Liver (tissue), 3 donors: ENCODE measurements around the gene SALL1.

Source experiments
- CTCF ChIP-seq: fragments of 150-350 bp; IDR thresholded peaks from 2 replicates; pipeline ENCODE4 v1.5.1; 2017; ENCODE audit warnings: improper control_type of control experiment, low read depth, low read length; ENCODE audit not compliant: missing input control
- EGR1 ChIP-seq, 2 donors: IDR thresholded peaks; 2 replicates each; pipeline ENCODE4 v1.6.1; 2016 to 2018; ENCODE audit warnings: antibody characterized with exemption in 2 of 2, low read depth in 2 of 2
- FOXA1 ChIP-seq: IDR thresholded peaks from 2 replicates; pipeline ENCODE4 v1.6.1; 2016; ENCODE audit warnings: antibody characterized with exemption
- JUND ChIP-seq, 2 donors: IDR thresholded peaks; 2 replicates each; pipeline ENCODE4 v1.6.1; 2016; ENCODE audit warnings: antibody characterized with exemption in 2 of 2
- MAX ChIP-seq: IDR thresholded peaks from 2 replicates; pipeline ENCODE4 v1.6.1; 2016; ENCODE audit warnings: antibody characterized with exemption
- SP1 ChIP-seq: IDR thresholded peaks from 2 replicates; pipeline ENCODE4 v1.6.1; 2018; ENCODE audit warnings: antibody characterized with exemption, mild to moderate bottlenecking
- TAF1 ChIP-seq: conservative IDR thresholded peaks from 2 replicates; pipeline ENCODE4 v1.6.1; 2016; ENCODE audit warnings: antibody characterized with exemption, mild to moderate bottlenecking
- YY1 ChIP-seq: IDR thresholded peaks from 2 replicates; pipeline ENCODE4 v1.6.1; 2016; ENCODE audit warnings: antibody characterized with exemption, mild to moderate bottlenecking
- TF ChIP-seq, protein P1 (sequence below): IDR thresholded peaks from 2 replicates; pipeline ENCODE4 v1.6.1; 2016; ENCODE audit warnings: antibody characterized with exemption, mild to moderate bottlenecking
- donor health status: healthy.
- donor health status: healthy.

GRCh38 chr16:51156807-51157200, 5.7 kb upstream of the SALL1 start:
- TF ChIP-seq FOXA1 (no peak), CTCF (no peak), MAX (no peak), EGR1 (IDR thresholded peaks at IDR 0.05; ENCODE audit: low read depth in 2 of 2) (no peak), JUND (IDR thresholded peaks at IDR 0.05) (no peak), SP1 (no peak), TAF1 (no peak), YY1 (no peak)
- TF ChIP-seq, protein P1, sequence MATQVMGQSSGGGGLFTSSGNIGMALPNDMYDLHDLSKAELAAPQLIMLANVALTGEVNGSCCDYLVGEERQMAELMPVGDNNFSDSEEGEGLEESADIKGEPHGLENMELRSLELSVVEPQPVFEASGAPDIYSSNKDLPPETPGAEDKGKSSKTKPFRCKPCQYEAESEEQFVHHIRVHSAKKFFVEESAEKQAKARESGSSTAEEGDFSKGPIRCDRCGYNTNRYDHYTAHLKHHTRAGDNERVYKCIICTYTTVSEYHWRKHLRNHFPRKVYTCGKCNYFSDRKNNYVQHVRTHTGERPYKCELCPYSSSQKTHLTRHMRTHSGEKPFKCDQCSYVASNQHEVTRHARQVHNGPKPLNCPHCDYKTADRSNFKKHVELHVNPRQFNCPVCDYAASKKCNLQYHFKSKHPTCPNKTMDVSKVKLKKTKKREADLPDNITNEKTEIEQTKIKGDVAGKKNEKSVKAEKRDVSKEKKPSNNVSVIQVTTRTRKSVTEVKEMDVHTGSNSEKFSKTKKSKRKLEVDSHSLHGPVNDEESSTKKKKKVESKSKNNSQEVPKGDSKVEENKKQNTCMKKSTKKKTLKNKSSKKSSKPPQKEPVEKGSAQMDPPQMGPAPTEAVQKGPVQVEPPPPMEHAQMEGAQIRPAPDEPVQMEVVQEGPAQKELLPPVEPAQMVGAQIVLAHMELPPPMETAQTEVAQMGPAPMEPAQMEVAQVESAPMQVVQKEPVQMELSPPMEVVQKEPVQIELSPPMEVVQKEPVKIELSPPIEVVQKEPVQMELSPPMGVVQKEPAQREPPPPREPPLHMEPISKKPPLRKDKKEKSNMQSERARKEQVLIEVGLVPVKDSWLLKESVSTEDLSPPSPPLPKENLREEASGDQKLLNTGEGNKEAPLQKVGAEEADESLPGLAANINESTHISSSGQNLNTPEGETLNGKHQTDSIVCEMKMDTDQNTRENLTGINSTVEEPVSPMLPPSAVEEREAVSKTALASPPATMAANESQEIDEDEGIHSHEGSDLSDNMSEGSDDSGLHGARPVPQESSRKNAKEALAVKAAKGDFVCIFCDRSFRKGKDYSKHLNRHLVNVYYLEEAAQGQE, result no peak
